ENCODE results near the gene PLOD3. TPM values are rescaled to one million over a fixed set of nuclear protein-coding genes. Genes with fewer than 3 reads are reported as not detected.

PLOD3 gene
- total RNA-seq, 1 experiment from 2014 or later, result 74.5 TPM

DNA sequence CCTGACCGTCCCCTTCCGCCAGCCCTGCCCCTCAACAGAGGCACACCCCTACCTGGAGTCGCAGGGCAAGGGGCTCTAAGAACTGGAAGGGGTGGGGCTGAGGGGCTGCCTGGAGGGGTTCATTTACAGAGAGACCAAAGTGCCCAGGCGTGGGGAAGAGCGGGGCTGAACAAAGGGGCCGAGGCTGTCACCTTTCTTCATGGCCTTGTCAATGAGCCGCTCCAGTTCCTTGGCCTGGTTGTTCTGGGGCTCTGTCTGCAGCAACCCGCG, 22.5 kb upstream of the PLOD3 start:
- Histone ChIP-seq H3K23ac (ENCODE audit: insufficient read length, low read depth, low read length) (no peak overlapping the region), H3K27ac (ENCODE audit: insufficient read length, low read depth, low read length) (no peak overlapping the region), H2BK15ac (ENCODE audit: low read depth, low read length) (no peak overlapping the region), H3K4me2 (ENCODE audit: insufficient read depth, insufficient read length, low read length) (no peak overlapping the region), H2AK5ac (ENCODE audit: insufficient read length, low read length) (no peak overlapping the region), H2BK120ac (ENCODE audit: low read depth, low read length, poor library complexity, severe bottlenecking) (no peak overlapping the region), H3K23me2 (ENCODE audit: insufficient read length, low read depth, low read length, poor library complexity, severe bottlenecking) (peaks cover 8% of the 10 kb centered on the region), H3K79me1 (ENCODE audit: insufficient read depth, low read depth, low read length, poor library complexity, severe bottlenecking) (no peaks in the 10 kb centered on the region), H2AFZ (ENCODE audit: low read length) (no peak overlapping the region), H3K18ac (ENCODE audit: insufficient read length, low read depth, low read length) (no peak overlapping the region), H3K27me3 (ENCODE audit: insufficient read depth, low read length) (no peaks in the 10 kb centered on the region), H3K4ac (ENCODE audit: low read depth, low read length) (no peak overlapping the region), H3K9me3 (ENCODE audit: control insufficient read depth, low read depth, low read length) (no peaks in the 10 kb centered on the region), H2BK12ac (ENCODE audit: insufficient read length, low read depth, low read length) (no peak overlapping the region), H2BK20ac (ENCODE audit: low read depth, low read length, poor library complexity, severe bottlenecking) (no peak overlapping the region), H2BK5ac (ENCODE audit: insufficient read length, low read length) (no peak overlapping the region), H4K20me1 (ENCODE audit: control insufficient read depth, insufficient read depth, insufficient read length) (peaks cover 4% of the 10 kb centered on the region), H4K8ac (replicated peaks; ENCODE audit: insufficient read length, low read depth, low read length) (no peak overlapping the region), H3K4me1 (ENCODE audit: insufficient read depth, low read length) (no peaks in the 10 kb centered on the region), H3K79me2 (ENCODE audit: insufficient read depth, low read length) (no peaks in the 10 kb centered on the region), H4K91ac (ENCODE audit: insufficient read length, low read depth, low read length) (no peak overlapping the region), H3K9ac (ENCODE audit: extremely low read depth, insufficient read length, low read length) (no peak overlapping the region), H3K56ac (ENCODE audit: insufficient read length, low read depth, low read length) (no peak overlapping the region), H3K14ac (ENCODE audit: insufficient read depth, low read length) (no peak overlapping the region), H4K5ac (ENCODE audit: insufficient read length, low read depth, low read length) (no peak overlapping the region), H3T11ph (ENCODE audit: low read length) (no peak overlapping the region)
- Mint-ChIP-seq H3K9me3 (no peaks in the 10 kb centered on the region), H3K4me3 (no peak overlapping the region), H3K4me1 (peaks cover 9 to 24% of the 10 kb centered on the region in 2 experiments), H3K36me3 (ENCODE audit: insufficient read depth in 1 of 3, low read depth in 3 of 3) (peaks cover 3 to 29% (median 4%) of the 10 kb centered on the region in 3 experiments; a peak in 5 of 7 replicates), H3K27ac (0 out of 7 replicates have a peak overlapping the region, but pooled peaks of 1 of the 3 experiments have one; percentile 74), H3K27me3 (ENCODE audit: low read depth) (no peaks in the 10 kb centered on the region)
- WGBS (ENCODE audit: extremely low coverage, insufficient read length, low lambda C conversion rate), result no CpG with 5 or more reads among the region's 9 CpGs
- DNase-seq, result no peak
- TF ChIP-seq, protein P1, sequence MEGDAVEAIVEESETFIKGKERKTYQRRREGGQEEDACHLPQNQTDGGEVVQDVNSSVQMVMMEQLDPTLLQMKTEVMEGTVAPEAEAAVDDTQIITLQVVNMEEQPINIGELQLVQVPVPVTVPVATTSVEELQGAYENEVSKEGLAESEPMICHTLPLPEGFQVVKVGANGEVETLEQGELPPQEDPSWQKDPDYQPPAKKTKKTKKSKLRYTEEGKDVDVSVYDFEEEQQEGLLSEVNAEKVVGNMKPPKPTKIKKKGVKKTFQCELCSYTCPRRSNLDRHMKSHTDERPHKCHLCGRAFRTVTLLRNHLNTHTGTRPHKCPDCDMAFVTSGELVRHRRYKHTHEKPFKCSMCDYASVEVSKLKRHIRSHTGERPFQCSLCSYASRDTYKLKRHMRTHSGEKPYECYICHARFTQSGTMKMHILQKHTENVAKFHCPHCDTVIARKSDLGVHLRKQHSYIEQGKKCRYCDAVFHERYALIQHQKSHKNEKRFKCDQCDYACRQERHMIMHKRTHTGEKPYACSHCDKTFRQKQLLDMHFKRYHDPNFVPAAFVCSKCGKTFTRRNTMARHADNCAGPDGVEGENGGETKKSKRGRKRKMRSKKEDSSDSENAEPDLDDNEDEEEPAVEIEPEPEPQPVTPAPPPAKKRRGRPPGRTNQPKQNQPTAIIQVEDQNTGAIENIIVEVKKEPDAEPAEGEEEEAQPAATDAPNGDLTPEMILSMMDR (conservative IDR thresholded peaks at IDR 0.05), result no peak

Measured in H9 (cell line).